AG04450 (cell line): Measurements from ENCODE around the gene ELAPOR1. TPM values are rescaled to one million over a fixed set of nuclear protein-coding genes. Genes with fewer than 3 reads are reported as not detected.

Experiments used
- CTCF ChIA-PET: fragments of 300-600, 350-600 bp; formaldehyde crosslinking; extraction: SDS; loops from one replicate; lab custom pipeline; 2022; ENCODE audit warnings: antibody characterized with exemption, inconsistent platforms; lab: Charles Lee
- POLR2A ChIA-PET: fragments of 350-600 bp; formaldehyde crosslinking; extraction: SDS; loops from one replicate; lab custom pipeline; 2021; ENCODE audit warnings: antibody characterized with exemption, inconsistent platforms; lab: Yijun Ruan, JAX
- DNase-seq: peaks from one replicate; pipeline ENCODE4 v3.0.0-alpha.2; 2011; ENCODE audit warnings: low read depth, low spot score
- H3K27ac ChIP-seq: one replicate; pipeline ENCODE4 v1.5.1; 2012; ENCODE audit warnings: low read depth, low read length, control low read depth
- H3K27me3 ChIP-seq: one replicate; pipeline ENCODE4 v1.6.0; 2012; ENCODE audit warnings: low read length; ENCODE audit not compliant: control insufficient read depth, insufficient read depth
- H3K4me3 ChIP-seq: 2 replicates; pipeline ENCODE4 v1.5.1; 2011; ENCODE audit warnings: mild to moderate bottlenecking, low read depth, low read length, control low read depth
- H3K9me3 ChIP-seq: 2 replicates; pipeline ENCODE4 v1.5.1; 2012; ENCODE audit warnings: low read length; ENCODE audit not compliant: control insufficient read depth, insufficient read depth
- polyA plus RNA-seq: library from polyadenylated mRNA; depleted of rRNA; stranded (reverse); fragments of >200 nt; gene quantifications from 2 replicates; pipeline ENCODE4 v1.2.3, GENCODE V29; 2011
- TF ChIP-seq, protein P1 (sequence below): IDR thresholded peaks from 2 replicates; pipeline ENCODE4 v1.5.1; 2011; ENCODE audit warnings: low read depth, low read length, control low read depth, inconsistent platforms

Gene ELAPOR1
- polyA plus RNA-seq, 1 experiment = 0.88 TPM

DNA sequence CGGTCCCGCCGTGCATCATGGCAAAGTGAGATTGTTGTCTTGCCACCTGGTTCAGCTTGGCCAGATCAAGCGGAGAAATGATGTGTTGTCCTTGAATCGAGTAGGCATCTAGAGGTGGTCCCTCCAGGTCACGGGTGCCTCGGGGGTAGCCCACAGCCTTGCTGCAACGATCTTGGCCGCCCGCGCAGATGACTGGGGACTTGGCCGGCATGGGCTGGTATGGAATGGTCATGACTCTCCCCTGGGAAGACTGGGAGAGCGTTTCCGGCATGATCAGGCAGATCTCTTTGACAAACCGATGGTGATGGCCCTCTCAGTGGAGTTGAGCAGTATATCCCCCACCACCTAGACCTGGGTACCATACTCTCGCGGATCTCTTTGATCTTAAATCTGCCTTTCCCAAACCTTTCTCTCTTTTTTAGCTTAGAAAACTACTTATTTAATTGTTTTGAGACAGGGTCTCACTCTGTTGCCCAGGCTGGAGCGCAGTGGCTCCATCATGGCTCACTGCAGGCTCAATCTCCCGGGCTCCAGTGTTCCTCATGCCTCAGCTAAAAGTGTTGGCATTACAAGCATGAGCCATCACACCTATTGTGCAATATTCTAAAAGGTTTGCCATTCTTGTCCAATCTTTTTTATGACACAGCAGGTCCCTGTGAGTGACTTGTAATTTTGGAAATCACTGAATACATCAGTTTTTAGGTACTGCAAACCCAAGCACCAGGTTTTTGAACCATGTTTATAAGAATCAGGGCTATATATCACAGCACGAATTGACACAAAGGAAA, 9.4 kb upstream of the ELAPOR1 start:
- no peaks in the 10 kb centered on the region for H3K27me3 ChIP-seq
- H3K27ac ChIP-seq = no peak overlapping the region
- H3K9me3 ChIP-seq = peaks cover 3% of the 10 kb centered on the region; the same call in 1 of the 2 replicates
- no peak for DNase-seq
- POLR2A ChIA-PET = interaction anchor here (0.5 kb wide), 1 partner anchor 138 kb away, joined by 7 read pairs; no protein-coding TSS in a partner anchor
- no peak overlapping the region for H3K4me3 ChIP-seq
- TF ChIP-seq, protein P1, sequence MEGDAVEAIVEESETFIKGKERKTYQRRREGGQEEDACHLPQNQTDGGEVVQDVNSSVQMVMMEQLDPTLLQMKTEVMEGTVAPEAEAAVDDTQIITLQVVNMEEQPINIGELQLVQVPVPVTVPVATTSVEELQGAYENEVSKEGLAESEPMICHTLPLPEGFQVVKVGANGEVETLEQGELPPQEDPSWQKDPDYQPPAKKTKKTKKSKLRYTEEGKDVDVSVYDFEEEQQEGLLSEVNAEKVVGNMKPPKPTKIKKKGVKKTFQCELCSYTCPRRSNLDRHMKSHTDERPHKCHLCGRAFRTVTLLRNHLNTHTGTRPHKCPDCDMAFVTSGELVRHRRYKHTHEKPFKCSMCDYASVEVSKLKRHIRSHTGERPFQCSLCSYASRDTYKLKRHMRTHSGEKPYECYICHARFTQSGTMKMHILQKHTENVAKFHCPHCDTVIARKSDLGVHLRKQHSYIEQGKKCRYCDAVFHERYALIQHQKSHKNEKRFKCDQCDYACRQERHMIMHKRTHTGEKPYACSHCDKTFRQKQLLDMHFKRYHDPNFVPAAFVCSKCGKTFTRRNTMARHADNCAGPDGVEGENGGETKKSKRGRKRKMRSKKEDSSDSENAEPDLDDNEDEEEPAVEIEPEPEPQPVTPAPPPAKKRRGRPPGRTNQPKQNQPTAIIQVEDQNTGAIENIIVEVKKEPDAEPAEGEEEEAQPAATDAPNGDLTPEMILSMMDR = no peak
- CTCF ChIA-PET = interaction anchor here (0.5 to 1.4 kb wide), 4 partner anchors 9 to 274 kb away, joined by 3 to 6 read pairs (median 3); no protein-coding TSS in a partner anchor

DNA sequence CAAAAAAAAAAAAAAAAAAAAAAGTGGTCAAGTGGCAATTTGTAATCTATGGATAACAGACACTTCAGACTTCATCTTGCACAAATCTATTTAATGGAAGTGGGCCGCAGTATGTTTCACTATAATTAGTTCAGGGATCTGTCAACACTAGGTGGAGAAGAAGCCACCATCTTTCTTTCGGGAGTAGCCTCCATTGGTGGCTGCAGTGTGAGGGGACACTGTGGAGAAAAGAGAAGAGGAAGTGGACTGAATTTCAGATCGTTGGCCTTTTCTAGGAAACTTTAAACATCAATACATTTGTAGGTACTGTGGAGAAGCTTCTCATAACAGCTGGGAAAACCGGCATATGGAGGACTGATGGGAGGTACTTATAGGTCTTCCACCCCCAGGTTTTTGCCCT, 8.0 kb upstream of the ELAPOR1 start:
- no peak overlapping the region for H3K4me3 ChIP-seq
- DNase-seq = no peak
- peaks cover 3% of the 10 kb centered on the region; the same call in 1 of the 2 replicates for H3K9me3 ChIP-seq
- TF ChIP-seq, protein P1 = no peak
- ChIA-PET CTCF (no interaction called here), POLR2A (no interaction called here)
- H3K27ac ChIP-seq = no peak overlapping the region
- peaks cover 10% of the 10 kb centered on the region for H3K27me3 ChIP-seq

DNA sequence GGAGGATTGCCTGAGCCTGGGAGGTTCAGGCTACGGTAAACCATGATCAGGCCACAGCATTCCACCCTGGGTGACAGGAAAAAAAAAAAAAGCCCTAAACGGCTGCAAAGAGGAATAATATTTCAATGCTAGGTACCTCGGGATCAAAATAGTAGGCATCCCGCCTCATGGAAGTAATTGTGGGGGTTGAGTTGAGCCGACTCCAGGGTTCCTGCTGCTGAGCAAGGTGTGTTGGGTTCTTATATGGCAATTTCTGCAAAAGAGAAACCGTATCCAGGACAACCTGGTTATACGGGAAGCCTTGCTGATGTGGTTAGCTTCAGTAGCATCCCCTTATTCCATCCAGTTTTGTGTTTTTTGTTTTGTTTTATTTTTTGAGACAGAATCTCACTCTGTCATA, 6.1 kb upstream of the ELAPOR1 start:
- CTCF ChIA-PET = no interaction called here
- H3K27me3 ChIP-seq = peaks cover 18% of the 10 kb centered on the region
- no peak overlapping the region for H3K27ac ChIP-seq
- peaks cover 3% of the 10 kb centered on the region; the same call in 1 of the 2 replicates for H3K9me3 ChIP-seq
- POLR2A ChIA-PET = no interaction called here
- TF ChIP-seq, protein P1 = no peak
- DNase-seq = no peak
- H3K4me3 ChIP-seq = no peak overlapping the region

DNA sequence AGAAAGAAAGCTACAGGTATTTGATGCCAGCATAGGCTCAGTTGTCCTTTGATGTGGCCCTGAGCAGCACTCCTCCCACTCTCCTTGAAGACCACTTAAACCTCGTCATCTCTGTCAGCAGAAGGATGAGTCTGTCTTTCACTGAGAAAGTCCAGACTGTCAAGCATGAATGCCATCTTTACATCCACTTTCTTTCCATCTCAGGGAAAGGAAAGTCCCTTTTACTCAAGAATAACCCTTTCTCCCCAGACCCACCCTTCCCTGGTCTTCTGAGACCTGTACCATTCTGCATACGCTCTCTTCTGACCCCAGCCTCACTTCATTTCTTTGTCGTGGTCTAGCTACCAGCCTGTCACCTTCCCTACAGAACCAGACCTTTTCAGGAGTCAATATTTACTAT, 4.0 kb upstream of the ELAPOR1 start:
- CTCF ChIA-PET = interaction anchor here (0.6 to 4.0 kb wide), 4 partner anchors 9 to 387 kb away, joined by 3 to 62 read pairs (median 8); no protein-coding TSS in a partner anchor
- peaks cover 32% of the 10 kb centered on the region for H3K27me3 ChIP-seq
- DNase-seq = no peak
- H3K4me3 ChIP-seq = no peak overlapping the region
- no peak overlapping the region for H3K27ac ChIP-seq
- no peaks in the 10 kb centered on the region for H3K9me3 ChIP-seq
- POLR2A ChIA-PET = interaction anchor here (0.6 to 4.6 kb wide), 5 partner anchors 9 to 68 kb away, joined by 5 to 54 read pairs (median 7); partner anchors contain the start of genes TAF13 and WDR47
- TF ChIP-seq, protein P1 = no peak
